ENCODE results near the gene GSTM4.
"Not testable (repeated sequence)": the region's sequence is repeated elsewhere in the genome, so short reads cannot be mapped to it uniquely, and the experiment has no call there.

Gene GSTM4

DNA sequence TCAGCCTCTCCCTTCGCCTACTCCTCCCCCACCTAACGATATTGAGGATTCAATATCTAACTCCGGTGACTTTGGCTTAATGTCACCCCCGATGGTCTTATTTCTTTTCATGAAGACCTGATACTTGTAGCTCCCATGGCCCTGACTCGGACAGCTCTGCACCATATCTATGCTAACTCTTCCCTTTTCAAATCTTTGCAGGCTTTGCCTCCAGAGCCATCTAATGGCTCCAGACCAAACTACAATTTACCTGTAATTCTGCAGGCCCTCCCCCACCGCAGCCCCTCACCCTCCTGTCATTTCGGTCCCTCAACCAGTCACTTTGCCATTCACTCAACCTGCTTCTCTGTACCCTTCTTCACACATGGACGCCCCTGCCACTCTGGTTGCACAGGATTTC is 48.3 kb downstream of the GSTM4 start:
- no peak for DNase-seq (ENCODE audit: low spot score)

GRCh38 chr1:109705411-109705810 is 49.5 kb downstream of the GSTM4 start:
- no peak for DNase-seq (ENCODE audit: low spot score)

- not testable (repeated sequence) for DNase-seq (ENCODE audit: low spot score)
Observed at GRCh38 chr1:109708949-109709348, 53.0 kb downstream of the GSTM4 start.

- DNase-seq (ENCODE audit: low spot score), result not testable (repeated sequence)
Observed at GRCh38 chr1:109709822-109710221, 53.9 kb downstream of the GSTM4 start.

Data from LoVo (cell line).